ENCODE measurements around the gene CARMIL1.

CARMIL1 gene

DNA sequence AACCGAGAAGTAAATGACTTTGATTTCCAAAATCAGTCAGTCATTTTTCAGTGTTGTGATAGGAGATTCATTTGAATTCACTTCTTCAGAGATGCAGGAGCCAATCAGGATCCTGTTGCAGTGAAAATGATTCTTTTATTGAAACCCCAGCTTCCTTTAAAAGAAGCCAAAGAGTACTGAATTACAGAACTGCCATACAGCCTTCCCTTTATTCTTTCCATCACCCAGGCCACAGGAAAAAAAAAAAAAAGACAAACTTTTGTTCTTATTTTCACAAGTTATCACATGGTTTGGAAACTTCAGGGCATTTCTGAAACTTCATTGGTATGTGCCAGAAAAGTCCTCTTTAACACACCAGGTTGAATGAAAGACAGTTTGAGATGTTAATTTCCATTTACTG lies 1.8 kb upstream of the CARMIL1 start:
- POLR2A ChIA-PET = no interaction called here
- TF ChIP-seq ZNF384 (IDR thresholded peaks at IDR 0.05) (no peak), CTBP1 (IDR thresholded peaks at IDR 0.05; ENCODE audit: borderline replicate concordance) (no peak), LEF1 (IDR thresholded peaks at IDR 0.05; ENCODE audit: borderline replicate concordance) (no peak), HDGF (IDR thresholded peaks at IDR 0.05; ENCODE audit: borderline replicate concordance) (no peak)
- CTCF ChIA-PET = interaction anchor here (0.7 to 4.9 kb wide), 4 partner anchors 12 to 228 kb away, joined by 3 to 48 read pairs (median 4); no protein-coding TSS in a partner anchor
- no peak for DNase-seq (ENCODE audit: extremely low spot score)

DNA sequence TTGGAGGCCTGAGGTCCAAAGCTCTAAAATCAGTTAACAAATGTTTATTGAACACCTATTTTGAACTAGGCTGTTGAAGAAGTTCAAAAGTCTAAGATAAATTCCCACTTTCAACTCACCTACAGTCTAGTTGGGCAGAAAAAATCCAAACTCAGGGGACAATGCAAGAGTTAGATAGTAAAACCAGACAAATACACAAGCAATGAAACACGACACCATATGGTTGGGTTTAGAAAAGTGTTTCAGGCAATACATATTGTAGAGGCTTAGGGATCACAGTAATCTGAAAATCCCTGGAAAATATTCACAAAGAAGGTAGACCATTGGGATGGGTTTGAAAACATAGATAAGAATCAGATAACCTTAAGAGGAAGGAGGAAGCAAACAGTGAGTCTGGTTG lies 1.3 kb upstream of the CARMIL1 start:
- no peak for DNase-seq (ENCODE audit: extremely low spot score)
- POLR2A ChIA-PET = interaction anchor here (0.8 to 2.1 kb wide), 2 partner anchors 45 to 212 kb away, joined by 3 to 8 read pairs; no protein-coding TSS in a partner anchor
- TF ChIP-seq ARNT (IDR thresholded peaks at IDR 0.05) (no peak), HDGF (IDR thresholded peaks at IDR 0.05; ENCODE audit: borderline replicate concordance) (no peak), FOXK2 (IDR thresholded peaks at IDR 0.05) (no peak)
- CTCF ChIA-PET = interaction anchor here (0.7 to 4.9 kb wide), 4 partner anchors 12 to 727 kb away, joined by 3 to 48 read pairs (median 11); no protein-coding TSS in a partner anchor

DNA sequence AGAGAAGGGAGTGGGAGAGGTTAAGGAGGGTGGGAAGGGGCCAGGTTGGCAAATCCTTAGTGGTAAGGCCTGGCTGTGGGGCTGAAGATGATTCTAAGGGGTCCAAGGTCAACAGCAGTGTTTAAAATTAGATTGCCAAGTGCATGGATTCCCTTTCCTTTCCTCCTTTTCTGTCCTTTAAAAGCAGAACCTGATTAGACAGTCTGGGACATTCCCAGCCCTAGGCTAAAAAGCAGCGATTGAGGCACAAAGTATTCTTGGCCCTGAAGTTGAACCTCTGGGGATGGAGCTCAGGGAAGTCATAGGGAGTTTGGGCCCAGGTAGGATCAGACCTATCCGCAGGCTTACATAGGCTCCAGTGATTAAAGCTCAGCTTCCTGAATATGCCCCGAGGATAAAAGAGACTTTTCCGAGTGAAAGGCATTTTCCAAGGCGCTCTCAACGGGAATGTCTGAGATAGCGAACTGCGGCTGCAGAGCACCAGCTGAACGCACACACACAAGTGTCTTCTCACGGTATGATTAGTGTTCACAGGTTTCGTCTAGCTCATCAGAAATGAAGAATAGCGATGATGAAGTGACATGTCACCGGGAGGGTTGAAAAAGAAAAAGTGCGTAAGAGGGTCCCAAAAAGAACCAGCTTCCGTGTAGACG lies 787 bp upstream of the CARMIL1 start:
- DNase-seq (ENCODE audit: extremely low spot score) = no peak
- CTCF ChIA-PET = interaction anchor here (0.6 to 4.9 kb wide), 10 partner anchors 13 to 726 kb away, joined by 3 to 48 read pairs (median 4); no protein-coding TSS in a partner anchor
- POLR2A ChIA-PET = interaction anchor here (0.8 to 2.1 kb wide), 5 partner anchors 9 to 212 kb away, joined by 3 to 8 read pairs (median 5); no protein-coding TSS in a partner anchor

DNA sequence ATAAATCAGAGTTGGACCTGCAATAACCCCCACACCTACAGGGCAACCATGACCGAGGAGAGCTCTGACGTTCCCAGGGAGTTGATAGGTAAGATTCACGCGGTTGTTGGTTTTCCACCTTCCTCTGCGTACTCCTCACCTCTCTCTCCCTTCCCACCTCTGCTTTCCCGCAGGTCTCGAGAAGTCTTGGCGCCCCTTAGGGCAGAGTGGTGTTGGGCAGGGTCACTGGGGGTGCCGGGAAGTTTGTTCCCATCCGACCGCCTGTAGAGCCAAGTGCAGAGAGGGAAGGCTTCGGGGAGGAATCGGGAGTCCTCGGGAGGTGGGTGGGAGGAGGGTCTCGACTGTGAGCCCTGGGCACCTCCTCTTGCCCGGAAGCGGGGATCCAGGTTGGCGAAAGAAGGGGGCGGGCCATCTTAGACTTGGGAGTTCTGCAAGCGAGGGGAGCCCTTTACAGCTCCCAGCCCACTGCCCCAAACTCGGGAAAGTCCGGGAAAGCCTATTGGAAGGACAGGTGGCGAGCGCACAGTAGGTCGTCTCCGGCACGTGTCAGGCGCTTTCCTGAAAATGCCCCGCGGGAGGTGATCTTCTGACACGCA lies 672 bp downstream of the CARMIL1 start:
- TF ChIP-seq, protein P1, sequence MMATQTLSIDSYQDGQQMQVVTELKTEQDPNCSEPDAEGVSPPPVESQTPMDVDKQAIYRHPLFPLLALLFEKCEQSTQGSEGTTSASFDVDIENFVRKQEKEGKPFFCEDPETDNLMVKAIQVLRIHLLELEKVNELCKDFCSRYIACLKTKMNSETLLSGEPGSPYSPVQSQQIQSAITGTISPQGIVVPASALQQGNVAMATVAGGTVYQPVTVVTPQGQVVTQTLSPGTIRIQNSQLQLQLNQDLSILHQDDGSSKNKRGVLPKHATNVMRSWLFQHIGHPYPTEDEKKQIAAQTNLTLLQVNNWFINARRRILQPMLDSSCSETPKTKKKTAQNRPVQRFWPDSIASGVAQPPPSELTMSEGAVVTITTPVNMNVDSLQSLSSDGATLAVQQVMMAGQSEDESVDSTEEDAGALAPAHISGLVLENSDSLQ (IDR thresholded peaks at IDR 0.05) = no peak; the same call in 1 of the 2 replicates
- peak; percentile 38; the same call in 1 of the 2 replicates for TF ChIP-seq L3MBTL2 (conservative IDR thresholded peaks at IDR 0.05)
- POLR2A ChIA-PET = interaction anchor here (0.6 to 2.1 kb wide), 8 partner anchors 7 to 226 kb away, joined by 3 to 8 read pairs (median 4); no protein-coding TSS in a partner anchor
- CTCF ChIA-PET = interaction anchor here (0.6 to 4.9 kb wide), 9 partner anchors 14 to 646 kb away, joined by 3 to 48 read pairs (median 3); no protein-coding TSS in a partner anchor
- DNase-seq (ENCODE audit: extremely low spot score) = peak; percentile 27

More for the DNA sequence above, 787 bp upstream of the CARMIL1 start:
- no peak for TF ChIP-seq ELF4 (IDR thresholded peaks at IDR 0.05)

DNA sequence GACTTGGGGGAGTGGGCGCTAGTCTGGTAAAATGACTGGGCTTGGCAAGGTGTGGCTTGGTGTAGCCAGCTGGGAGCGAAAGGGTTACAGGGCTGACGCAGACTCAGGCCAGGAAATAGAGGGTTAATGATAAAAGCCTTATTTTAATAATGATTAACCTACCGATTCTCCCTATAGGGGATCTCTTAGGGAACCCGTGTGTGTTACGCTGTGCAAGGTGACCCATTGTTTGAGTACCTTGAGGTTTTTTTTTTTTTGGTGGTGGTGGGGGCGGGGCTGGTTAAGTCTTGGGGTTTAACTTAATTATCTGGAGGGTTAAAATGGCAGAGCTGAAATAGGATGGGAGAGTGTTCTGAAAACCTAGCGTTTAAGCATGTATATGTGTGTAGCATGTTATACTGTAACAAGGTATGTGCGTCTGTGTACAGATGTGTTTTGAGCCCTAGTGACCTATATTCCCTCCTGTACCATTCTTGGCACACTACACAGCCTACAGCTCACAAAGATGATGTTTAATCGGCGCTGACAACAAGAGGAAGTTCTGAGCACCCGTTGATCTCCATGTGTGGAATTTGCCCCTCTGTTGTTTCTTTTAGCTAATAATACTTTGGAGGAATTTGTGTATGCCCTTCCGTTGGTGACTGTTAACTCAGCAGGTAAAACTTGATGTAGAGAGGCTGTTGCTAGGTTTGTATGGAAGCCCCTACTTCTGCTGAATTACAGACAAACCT lies 1.3 kb downstream of the CARMIL1 start:
- TF ChIP-seq ZNF384 (IDR thresholded peaks at IDR 0.05) = peak; percentile 53; the same call in 1 of the 2 replicates
- no peak for TF ChIP-seq FOXM1 (IDR thresholded peaks at IDR 0.05; ENCODE audit: borderline replicate concordance)
- CTCF ChIA-PET = interaction anchor here (4.9 kb wide), 1 partner anchor 211 kb away, joined by 48 read pairs; no protein-coding TSS in a partner anchor
- no peak for DNase-seq (ENCODE audit: extremely low spot score)
- POLR2A ChIA-PET = interaction anchor here (1.0 kb wide), 1 partner anchor 31 kb away, joined by 3 read pairs; no protein-coding TSS in a partner anchor

DNA sequence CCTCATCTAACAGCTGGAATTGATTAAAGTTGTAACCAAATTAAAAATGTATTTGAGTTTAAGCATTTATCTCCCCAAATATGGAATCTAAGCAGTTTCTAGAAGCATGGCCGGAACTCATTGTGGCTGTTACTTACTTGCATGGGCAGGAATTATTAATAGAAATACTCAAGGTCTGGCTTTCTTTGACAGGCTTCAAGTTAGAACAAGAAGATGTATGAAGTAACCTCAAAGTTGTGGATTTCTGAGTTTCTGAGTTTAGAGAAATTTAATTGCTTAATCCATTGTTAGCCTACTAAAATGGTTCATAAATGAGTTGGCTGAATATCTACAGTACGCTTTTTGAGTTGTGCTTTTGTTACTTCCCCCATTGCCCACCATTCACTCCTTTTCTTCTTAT lies 7.7 kb downstream of the CARMIL1 start:
- TF ChIP-seq ARNT (IDR thresholded peaks at IDR 0.05) (no peak), ELF4 (IDR thresholded peaks at IDR 0.05) (no peak), FOXA1 (IDR thresholded peaks at IDR 0.05) (no peak), L3MBTL2 (conservative IDR thresholded peaks at IDR 0.05) (no peak), SP1 (IDR thresholded peaks at IDR 0.05) (no peak), NFRKB (IDR thresholded peaks at IDR 0.05) (no peak), BHLHE40 (IDR thresholded peaks at IDR 0.05; ENCODE audit: borderline replicate concordance) (no peak), FOXK2 (IDR thresholded peaks at IDR 0.05) (no peak), LEF1 (IDR thresholded peaks at IDR 0.05; ENCODE audit: borderline replicate concordance) (no peak), CTBP1 (IDR thresholded peaks at IDR 0.05; ENCODE audit: borderline replicate concordance) (no peak), FOXM1 (IDR thresholded peaks at IDR 0.05; ENCODE audit: borderline replicate concordance) (no peak), ZNF384 (IDR thresholded peaks at IDR 0.05) (no peak), TARDBP (IDR thresholded peaks at IDR 0.05) (no peak), HDGF (IDR thresholded peaks at IDR 0.05; ENCODE audit: borderline replicate concordance) (no peak), SUZ12 (IDR thresholded peaks at IDR 0.05) (no peak)
- TF ChIP-seq, protein P1 (IDR thresholded peaks at IDR 0.05) = no peak
- ChIA-PET CTCF (no interaction called here), POLR2A (interaction anchor here (1.0 kb wide), 1 partner anchor 8 kb away, joined by 5 read pairs; the partner anchor contains the start of gene CARMIL1)
- DNase-seq (ENCODE audit: extremely low spot score) = no peak

DNA sequence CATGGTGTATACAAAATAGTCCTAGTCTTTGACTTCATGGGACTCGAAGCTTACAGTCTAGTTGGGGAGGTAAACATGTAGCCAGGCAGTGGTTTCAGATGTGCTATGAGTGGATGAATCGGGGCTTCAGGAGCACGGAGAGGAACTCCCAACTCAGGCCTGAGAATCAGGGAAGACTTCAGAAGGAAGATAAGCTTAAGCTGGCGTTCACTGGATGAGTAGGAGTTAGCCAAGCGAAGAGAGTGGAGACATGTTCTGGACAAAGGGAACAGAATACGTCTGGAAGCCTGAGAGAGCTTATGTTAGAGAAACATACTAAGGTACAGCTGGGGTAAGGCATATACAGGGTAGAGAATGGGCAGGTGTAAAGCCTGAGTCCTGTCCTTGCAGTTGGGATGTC lies 8.8 kb downstream of the CARMIL1 start:
- CTCF ChIA-PET = no interaction called here
- DNase-seq (ENCODE audit: extremely low spot score) = no peak
- POLR2A ChIA-PET = no interaction called here
- TF ChIP-seq CTBP1 (IDR thresholded peaks at IDR 0.05; ENCODE audit: borderline replicate concordance) (no peak), SP1 (IDR thresholded peaks at IDR 0.05) (no peak), SUZ12 (IDR thresholded peaks at IDR 0.05) (no peak), BHLHE40 (IDR thresholded peaks at IDR 0.05; ENCODE audit: borderline replicate concordance) (no peak), TARDBP (IDR thresholded peaks at IDR 0.05) (no peak), LEF1 (IDR thresholded peaks at IDR 0.05; ENCODE audit: borderline replicate concordance) (no peak), NFRKB (IDR thresholded peaks at IDR 0.05) (no peak), HDGF (IDR thresholded peaks at IDR 0.05; ENCODE audit: borderline replicate concordance) (no peak), FOXK2 (IDR thresholded peaks at IDR 0.05) (no peak), FOXM1 (IDR thresholded peaks at IDR 0.05; ENCODE audit: borderline replicate concordance) (no peak)

All from HEK293T (cell line).